ENCODE results near the gene NOVA2.
A peak's percentile ranks its signal among the peaks of the same experiment; 100 is the strongest.

The NOVA2 gene, protein sequence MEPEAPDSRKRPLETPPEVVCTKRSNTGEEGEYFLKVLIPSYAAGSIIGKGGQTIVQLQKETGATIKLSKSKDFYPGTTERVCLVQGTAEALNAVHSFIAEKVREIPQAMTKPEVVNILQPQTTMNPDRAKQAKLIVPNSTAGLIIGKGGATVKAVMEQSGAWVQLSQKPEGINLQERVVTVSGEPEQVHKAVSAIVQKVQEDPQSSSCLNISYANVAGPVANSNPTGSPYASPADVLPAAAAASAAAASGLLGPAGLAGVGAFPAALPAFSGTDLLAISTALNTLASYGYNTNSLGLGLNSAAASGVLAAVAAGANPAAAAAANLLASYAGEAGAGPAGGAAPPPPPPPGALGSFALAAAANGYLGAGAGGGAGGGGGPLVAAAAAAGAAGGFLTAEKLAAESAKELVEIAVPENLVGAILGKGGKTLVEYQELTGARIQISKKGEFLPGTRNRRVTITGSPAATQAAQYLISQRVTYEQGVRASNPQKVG

DNA sequence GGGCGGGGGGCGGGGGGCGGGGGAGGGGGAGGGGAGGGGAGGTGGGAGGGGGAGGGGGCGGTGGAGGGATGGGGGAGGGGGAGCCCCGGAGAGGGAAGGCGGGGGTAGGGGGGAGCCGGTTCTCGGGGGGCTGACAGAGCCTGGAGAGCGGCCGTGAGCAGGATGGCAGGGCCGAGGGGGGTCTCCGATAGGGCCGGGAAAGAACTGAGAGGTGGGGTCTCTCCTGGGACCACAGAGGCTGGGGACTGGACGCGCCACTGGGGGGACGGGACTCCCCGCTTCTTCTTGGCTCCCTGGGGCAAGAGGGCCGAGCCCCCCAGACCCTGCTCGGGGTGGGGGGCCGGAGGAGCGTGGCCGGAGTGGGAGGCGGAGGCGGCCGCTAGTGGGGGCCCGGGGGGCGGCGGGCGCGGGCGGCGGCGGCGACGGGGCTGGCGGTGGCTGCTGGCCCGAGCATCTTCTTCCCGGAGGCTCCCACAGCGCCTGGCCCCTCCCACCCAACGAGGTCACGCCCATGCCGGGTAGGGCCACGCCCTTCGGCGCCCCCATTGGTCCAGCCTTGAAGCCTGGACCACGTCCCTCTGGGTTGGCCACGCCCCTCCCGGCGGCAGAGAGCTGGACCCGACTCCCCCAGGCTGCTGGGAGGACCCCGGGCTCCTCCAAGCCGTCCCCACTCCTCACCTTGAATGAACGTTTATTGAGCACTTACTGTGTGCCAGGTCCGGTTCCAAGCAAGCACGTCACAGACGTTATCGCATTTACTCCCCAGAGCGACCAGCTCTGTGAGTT lies at the start of gene NOVA2:
Gene NOVA2, minus strand, starts transcription at position 313 of the 786 bp plus-strand sequence. CDS start 514 bp downstream, outside the sequence.
- peak; percentile 100 for DNase-seq (ENCODE audit: low spot score)

DNA sequence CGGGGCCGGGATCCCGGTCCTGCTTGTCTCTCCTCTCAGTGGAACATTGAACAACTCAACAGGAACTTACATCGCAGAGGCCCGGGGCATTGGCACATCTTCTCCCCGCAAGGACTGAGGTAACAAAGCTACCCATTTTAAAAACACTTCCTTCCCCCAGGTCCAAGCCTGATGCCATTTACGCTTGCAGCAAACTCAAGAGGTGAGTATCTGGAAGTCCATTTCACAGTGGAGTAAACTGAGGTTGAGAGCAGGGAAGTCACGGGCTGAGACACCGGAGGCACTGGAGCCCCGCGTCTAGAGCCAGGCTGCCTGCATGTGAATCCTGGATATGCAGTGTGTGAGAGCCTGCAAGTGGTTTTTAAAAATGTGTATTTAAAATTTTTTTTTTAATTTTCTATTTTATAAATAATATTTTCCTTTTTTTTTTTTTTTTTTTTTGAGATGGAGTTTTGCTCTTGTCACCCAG lies 49.7 kb upstream of the NOVA2 start:
- no peak for DNase-seq (ENCODE audit: low spot score)

DNA sequence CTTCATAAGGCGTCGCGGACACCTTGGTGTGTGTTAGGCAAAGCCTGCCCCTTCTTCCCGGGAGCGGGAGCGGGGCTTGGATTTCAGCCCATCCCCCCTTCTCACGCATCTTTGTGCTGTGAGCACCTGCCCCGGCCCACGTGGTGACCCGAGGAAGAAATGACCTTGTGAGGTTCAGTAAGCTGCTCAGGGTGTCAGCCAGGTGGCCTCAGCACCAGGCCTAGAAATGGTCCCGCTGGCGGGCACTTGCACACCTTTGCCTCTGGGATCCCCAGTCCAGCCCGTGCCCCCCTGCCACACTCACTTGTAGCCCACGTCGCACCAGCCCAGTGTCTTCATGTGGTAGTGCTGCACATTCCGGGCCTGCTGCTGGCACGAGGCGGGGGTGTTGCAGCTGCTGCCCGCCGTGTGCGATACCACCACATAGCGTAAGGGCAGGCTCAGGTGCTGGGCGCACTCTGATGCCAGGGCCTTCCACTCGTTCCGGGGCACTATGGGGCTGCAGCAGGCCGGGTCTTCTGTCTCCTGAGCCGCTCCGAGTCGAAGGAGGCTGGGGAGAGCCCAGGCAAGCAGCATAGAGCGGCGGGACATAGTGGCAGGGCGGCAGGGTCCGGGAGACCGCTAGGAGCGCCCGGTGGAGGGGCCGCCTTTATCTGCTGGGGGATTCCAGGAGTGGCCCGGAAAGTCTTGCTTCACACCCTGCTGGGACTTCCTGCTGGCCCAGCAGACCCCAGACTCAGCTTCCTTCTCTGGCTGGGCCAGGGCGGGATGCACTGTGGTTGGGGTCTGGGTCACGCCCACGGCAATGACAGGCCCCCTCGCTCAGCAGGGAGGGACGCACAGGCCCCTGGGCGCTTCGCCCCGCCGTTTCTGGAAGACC lies 49.0 kb upstream of the NOVA2 start, which contains the start of gene PGLYRP1:
Gene PGLYRP1, minus strand, starts transcription at position 623 of the 880 bp plus-strand sequence. Its CDS starts 32 bp downstream, at position 591.
- peak; percentile 14 for DNase-seq (ENCODE audit: low spot score)

DNA sequence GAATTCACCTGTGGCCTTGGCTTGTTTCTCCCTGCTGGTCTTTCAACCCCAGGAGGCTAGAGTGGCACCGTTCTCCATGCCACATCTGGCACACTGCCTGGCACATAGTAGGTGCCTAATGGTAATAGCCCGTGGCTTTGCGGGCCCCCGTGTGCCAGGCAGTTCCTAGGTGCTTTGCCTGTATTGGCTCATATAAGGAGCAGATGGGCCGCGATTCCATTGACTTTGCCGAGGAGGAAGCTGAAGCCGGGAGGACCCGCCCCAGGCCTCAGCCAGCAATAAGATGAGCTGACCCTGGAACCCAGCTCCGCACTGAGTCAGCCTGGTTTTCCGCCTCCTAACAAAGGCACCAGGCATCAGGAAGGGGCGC lies 48.4 kb upstream of the NOVA2 start:
- no peak for DNase-seq (ENCODE audit: low spot score)

DNA sequence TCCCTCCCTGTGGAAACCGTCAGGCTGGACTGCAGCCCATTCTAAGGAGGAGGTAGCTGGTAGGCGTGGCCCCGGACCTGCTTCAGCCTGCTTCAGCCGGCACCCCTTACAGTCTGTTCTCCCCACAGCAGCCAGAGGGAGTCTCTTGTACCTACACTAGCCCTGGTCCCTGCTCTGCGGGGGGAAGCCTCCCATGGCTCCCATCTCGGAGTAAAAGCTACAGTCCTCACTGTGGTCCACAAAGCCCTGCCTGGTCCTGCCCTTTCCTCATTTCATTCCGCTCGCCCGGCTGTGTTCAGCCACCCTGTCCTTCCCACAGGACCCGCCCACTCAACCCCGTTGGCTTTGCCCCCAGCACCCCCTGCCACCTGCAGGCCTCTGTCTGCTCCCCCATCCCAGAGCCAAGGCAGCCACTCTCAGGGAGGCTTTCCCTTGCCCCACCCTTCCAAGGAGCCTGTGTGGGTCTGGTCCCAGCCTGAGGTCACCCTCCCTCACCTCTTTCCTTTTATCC lies 47.9 kb upstream of the NOVA2 start:
- peak; percentile 47 for DNase-seq (ENCODE audit: low spot score)

DNA sequence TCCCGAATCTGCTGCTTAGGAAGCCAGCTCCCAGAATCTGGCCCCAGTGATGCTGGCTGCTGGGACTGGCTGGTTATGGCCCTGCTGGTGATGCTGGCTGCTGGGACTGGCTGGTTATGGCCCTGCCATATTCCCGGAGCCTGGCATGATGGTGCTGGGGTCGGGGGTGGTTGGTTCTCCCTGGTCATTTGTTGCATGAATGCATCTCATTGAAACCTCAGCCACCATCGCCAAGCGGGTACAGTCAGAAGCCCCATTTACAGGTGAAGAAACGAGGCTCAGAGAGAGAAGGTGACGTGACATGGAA lies 47.1 kb upstream of the NOVA2 start:
- DNase-seq (ENCODE audit: low spot score), result no peak

DNA sequence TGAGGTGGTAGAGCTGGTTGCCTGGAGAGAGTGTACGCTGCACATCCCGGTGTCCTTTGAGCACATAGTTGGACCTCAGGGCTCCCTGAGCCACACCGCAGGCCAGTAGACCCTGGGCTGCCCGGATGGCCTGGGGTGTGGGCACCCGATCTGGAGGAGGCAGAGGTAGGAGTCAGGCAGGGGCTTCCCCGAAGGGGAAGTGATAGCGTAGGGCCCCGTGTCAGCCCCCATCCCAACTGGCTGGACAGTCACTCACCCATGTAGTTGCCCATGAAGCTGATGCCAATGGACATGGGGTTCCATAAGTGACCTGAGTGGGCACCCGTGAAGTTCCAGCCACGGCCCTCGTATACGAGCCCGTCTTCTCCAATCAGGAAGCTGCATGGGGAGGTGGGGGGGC lies 45.6 kb upstream of the NOVA2 start:
- DNase-seq (ENCODE audit: low spot score), result no peak

DNA sequence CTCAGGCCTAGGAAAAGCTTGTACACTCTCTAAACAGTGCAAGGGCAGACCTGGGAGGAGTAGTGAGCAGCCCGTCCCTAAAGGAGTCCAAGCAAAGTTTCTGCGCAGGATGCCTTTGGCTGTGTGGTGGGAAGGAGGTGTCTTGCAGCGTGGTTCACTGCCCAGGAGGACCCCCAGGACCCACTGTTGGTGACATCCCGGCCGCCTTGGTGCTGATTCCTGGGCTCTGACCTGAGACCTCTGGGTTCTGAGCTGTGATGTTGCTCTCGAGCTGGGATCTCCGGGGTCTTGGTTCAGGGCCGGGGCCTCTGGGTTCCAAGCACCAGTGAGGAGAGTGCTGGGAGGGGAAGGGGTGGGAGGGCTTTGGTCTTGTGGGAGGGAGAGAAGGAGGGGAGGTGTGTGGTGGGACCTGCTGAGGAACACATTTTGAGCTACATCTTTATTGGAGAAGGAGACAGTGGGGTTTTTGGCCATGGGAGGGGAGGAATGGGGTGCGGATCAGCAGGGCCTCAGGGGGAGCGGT lies 45.1 kb upstream of the NOVA2 start:
- DNase-seq (ENCODE audit: low spot score), result no peak

DNA sequence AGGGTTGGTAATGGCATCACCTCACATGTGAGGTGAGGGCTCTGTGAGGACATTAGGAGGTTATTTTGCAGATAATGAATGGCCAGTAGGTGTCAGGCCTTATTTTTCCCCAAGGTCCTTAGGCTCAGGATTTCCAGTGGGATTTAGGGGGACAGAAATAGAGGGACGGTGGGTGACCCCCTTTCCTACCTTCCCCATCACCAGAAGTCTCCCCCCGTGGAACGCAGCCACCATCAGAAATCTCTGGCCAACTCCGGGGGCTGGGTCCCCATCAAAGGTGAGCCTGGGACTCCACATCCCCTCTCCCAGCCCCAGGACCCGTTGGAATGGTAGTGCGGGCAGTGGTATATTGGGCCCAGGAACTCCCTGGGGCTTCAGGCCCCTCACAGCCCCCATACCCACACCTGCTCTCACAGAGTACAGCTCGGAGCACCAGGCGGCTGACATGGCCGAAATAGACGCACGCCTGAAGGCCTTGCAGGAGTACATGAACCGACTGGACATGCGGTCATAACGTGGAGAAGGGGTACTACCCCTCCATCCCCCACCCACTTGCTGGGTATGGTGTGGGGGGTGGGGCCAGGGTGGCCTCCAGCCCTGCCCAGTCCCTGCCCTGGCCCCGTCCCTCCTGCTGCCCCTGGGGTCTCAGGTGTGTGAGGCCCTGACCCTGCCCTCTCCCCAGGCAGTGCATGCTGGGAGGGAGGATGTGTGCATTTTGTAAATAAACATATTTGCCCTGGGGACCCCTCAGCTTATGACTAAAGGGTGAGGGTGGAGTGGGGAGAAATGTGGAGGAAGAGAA lies 44.4 kb upstream of the NOVA2 start:
- no peak for DNase-seq (ENCODE audit: low spot score)

DNA sequence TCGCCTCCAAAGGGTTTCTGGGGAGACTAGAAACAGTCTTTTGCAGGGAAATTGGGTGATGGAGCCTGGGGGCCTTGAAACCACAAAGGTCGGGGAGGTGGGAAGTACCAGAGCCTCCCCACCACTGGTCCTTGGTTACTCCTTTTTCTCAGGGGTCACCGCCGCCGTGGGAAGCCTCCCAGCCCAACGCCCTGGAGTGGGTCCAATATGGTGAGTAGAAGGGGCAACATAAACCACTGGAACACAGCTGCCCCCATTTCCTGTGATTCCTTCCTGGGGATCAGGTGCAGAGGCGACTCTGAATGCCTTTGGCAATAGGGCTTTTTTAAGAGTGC lies 43.4 kb upstream of the NOVA2 start:
- DNase-seq (ENCODE audit: low spot score), result no peak

DNA sequence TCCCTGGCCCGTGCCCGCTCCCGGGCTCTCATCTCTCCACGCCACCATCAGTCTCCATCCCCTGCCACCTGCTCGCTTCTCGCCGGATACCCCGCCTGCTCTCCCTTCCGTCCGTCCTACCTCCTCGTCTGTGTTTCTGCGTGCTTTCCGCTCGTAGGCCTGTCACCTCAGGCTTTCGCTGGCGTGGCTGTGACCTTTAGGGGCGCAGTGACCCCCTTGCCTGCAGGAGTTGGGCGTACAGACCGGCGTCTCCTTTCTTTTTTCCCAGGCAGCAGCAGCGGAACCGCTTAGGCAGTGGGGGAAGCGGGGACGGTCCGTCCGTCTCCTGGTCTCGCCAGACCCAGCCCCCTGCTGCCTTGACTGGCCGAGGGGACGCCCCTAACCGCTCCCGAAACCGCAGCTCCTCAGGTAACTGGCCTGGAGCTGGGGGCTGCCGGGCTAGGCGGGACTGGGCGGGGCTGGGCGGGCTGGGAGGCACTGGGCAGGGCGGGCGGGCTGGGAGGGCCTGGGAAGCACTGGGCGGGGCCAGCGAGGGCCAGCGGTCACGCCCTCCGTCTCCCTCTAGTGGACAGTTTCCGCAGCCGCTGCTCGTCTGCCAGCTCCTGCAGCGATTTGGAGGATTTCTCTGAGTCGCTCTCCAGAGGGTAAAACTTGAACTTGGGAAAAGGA lies 42.9 kb upstream of the NOVA2 start:
- peak; percentile 93 for DNase-seq (ENCODE audit: low spot score)

DNA sequence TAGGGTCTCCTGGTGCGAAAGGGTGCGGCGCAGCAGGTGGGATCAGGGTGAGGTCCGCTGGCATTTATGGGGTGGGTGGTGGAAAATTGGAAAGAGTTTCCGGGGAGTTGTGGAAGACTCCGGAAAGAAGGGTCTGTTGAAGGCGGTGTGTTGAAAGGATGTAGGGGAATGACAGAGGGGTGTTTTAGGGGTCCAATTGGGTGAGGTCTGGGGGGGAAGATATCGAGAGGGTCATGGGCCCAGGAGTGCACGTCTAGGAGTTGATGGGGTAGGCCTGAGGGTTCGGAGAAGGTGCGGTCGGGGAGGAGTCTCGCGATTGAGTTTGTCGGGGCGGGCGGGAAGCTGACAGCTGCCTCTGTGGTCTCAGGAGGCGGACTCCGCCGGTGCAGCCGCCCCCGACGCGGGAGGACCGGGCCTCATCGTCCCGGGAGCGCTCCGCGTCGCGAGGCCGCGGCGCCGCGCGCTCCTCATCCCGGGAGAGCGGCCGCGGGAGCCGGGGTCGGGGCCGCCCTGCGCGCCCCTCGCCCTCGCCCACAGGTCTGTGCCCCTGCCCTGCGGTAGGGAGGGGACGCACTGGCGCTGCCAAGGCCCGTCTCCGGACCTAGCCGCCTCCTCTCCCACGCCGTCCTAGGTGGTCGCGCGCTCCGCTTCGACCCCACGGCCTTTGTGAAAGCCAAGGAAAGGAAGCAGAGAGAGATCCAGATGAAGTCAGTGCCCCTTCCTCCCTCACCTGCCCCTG lies 42.2 kb upstream of the NOVA2 start:
- peak; percentile 19 for DNase-seq (ENCODE audit: low spot score)

DNA sequence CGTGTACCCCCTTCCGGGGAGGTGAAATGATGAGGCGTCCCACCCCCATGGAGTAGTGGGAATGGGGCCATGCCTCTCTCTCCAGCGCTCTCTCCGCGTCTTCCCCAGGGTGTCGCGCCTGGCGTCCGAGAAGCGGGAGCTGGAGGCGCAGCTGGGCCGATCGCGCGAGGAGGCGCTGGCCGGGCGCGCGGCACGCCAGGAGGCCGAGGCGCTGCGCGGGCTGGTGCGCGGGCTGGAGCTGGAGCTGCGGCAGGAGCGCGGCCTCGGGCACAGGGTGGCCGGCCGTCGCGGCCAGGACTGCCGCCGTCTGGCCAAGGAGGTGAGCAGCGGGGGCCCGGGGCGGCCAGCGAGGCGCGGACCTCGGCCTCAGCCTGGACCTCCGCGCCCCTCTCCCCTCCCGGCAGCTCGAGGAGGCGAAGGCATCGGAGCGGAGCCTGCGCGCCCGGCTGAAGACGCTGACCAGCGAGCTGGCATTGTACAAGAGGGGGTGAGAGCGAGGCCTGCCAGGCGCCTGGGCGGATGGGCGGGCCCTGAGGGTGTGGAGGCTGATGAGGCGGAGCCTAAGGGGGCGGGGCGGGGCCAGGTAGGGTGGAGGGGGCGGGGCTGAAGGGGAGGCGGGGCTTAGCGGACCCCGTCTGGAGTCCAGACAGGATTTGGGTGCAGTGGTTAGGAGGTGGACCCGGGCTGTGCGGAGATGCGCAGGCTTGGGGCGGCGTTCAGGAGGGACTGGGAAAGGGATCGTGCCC lies 41.4 kb upstream of the NOVA2 start:
- DNase-seq (ENCODE audit: low spot score), result peak; percentile 91

DNA sequence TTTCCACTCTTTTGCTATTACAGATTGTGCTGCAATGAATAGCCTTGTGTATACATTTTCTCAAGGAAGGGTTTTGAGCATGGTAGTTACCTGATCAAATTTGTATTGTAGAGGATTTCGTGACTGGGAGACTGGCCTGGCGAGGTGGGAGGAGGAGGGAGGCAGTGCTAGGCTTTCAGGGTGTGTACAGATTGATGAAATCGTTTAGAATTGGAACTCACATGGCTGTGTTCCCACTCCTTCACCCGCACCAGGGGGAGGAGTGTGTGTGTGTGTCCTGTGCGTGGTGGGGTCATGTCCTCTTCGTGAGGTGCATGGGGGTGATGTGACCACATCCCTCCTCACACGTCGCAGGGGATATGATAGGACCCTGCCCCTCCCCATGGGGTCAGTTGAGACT lies 40.9 kb upstream of the NOVA2 start:
- DNase-seq (ENCODE audit: low spot score), result no peak

DNA sequence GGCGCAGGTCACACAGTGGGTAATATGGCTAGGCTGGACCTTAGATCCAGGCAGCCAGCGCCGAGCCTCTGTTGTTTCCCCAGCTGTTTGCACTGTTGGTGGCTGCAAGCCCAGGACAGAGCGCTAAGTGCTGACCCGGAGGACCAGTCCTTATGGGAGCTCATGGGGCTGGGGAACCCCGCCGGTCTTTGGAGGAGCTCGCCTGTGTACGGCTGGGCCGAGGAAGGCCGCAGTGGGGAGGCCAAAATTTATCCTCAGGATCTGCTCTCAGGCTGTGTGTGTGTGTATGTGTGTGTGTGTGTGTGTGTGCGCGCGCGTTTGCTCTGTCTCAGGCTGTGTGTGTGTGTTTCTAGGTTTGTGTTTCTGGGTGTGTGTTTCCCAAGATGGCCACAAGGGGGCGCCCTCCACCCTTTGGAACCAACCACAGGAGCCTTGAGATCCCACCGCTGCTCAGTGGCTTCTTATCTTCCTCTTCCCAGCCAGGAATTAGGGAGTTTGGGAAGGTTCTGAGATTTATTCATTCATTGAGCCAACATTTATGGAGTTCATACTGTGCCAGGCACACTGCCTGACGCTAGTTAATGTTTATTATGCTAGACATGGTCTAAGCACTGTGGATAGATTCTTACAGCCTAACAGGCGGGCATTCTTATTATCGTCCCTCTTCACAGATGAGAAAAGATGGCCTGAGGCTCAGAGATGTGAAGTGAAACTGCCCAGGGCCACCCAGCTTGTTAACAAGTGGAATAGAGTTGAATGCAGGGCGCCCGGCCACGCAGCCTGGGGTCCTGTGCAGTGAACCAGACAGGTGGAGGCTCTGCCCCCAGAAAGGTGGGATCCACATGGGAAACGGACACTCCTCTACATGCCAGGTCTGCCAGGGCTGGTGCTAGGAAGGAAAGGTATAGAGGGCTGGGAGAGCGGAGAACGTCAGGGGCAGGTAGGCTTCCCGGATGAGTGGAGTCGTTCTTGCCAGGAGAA lies 36.2 kb upstream of the NOVA2 start:
- peak; percentile 73 for DNase-seq (ENCODE audit: low spot score)

DNA sequence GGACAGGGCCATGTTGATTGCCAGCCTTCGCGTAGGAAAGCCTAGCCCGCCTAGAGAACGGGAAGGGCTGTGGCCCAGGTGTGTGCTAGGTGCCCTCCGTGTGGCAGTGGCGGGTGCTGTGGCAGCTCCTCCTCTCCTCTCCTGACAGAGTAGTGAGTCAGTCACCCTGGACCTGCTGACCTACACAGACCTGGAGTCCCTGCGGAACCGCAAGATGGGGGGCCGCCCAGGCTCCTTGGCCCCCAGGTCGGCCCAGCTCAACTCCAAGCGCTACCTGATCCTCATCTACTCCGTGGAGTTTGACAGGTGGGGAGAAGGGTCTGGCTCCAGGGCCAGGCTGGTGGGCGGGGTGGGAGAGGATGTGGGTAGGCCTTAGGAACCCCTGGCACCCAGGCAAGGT lies 32.7 kb upstream of the NOVA2 start:
- no peak for DNase-seq (ENCODE audit: low spot score)

DNA sequence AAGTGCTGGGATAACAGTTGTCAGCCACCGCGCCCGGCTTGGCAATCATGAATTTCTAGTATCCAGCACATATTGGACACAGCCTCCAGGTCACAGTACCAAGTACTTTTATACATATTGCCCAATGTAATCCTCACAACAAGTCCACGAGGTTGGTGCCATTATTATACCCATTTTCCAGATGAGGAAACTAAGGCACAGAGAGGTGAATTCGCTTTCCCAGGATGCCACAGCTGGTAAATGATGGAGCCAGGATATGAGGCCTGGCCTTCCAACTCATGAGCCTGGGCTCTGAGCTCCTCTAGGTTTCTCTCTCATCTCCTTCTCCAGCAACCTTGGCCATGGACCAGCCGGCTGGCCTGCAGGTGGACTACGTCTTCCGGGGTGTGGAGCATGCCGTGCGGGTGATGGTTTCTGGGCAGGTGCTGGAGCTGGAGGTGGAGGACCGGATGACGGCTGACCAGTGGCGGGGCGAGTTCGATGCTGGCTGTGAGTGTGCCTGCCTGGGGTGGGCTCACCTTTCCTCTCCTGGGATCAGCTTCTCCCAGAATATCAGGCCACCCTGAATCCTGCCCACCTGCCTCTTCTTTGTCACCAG lies 29.1 kb upstream of the NOVA2 start:
- DNase-seq (ENCODE audit: low spot score), result no peak
